HG03159 (cell line): ENCODE results near the gene ANAPC1.
"Not testable (repeated sequence)": the region's sequence is repeated elsewhere in the genome, so short reads cannot be mapped to it uniquely, and the experiment has no call there.

ENCODE experiments used
- ATAC-seq: cut with Tn5 transposase; IDR thresholded peaks from one replicate; pipeline ENCODE4 v1.9.1; 2021; ENCODE audit warnings: mild to moderate bottlenecking, moderate library complexity; ENCODE audit not compliant: unreplicated experiment

Gene ANAPC1

DNA sequence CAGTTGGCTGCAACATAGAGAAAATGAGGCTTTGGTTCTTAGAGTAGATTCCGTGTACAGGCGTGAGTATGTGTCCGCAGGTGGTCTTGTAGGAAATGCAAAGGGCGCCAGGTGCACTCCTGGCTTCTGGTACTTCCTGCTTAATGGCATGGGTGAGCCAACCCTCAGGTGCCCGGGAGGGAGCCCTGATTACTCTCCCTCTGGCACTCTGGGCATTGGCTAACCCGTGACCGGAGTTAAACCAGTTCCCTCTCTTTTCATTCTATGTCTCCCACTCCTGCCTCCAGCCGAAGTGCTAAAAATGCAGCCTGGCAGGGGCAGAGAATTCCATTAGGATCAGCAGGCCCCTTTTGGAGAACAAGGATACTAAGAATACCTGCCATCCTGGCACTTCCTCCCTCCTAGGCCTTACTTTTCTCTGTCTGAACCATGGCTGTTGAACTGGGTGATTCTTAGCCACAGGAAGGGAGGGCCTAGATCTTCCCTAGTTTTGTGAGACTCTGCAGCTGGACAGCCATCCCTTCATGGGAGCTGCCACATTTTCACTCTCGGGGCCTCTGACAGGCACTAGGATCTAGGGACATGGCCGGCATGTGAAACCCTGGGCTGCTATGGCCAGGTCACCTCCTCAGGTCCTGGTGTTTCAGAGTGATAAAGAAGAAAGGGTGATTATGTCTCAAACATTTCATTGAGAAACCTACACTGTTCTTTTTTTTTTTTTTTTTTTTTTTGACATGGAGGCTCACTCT lies 20.9 kb upstream of the ANAPC1 start:
- no peak for ATAC-seq

DNA sequence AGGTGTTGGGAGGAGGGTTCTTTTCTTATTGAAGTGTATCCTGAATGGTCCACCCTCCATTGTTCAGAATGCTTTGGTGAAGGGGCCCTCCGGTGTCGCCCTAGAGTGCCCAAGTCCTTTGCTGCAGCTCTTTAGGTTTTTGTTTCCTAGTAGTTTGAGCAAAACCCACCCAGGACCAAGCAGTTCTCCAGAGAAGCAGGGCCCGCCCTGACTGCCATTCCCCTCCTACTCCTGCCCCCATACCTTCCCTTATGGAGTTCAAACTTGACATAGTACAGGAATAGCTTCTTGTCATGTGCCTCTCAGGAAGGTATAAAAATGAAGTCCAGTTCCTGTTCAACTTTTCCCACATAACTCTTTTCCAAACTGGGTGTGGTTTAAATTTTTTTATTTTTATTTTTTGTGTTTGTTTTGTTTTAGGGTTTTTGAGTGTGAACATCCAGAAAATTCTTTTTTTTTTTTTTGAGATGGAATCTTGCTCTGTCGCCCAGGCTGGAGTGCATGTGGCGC lies 20.0 kb upstream of the ANAPC1 start:
- no peak for ATAC-seq

DNA sequence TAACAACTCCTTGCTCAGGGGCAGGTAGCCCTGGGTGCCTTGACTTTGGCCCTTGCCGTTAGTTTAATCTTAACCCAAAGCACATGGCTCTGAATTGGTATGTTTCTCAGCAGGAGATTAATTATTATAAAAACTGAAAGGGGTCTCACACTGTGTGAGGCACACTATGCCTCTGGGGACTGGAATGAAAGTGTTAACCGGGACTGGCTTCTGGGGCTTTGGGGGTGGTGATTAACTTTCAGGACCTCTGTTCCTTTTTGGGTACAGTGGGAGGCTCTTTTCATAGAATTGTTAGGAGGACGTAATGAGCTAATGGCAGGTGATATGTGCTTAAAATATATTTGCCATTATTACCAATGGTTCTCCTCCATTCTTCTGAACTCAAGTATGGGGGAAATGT lies 19.5 kb upstream of the ANAPC1 start:
- no peak for ATAC-seq

DNA sequence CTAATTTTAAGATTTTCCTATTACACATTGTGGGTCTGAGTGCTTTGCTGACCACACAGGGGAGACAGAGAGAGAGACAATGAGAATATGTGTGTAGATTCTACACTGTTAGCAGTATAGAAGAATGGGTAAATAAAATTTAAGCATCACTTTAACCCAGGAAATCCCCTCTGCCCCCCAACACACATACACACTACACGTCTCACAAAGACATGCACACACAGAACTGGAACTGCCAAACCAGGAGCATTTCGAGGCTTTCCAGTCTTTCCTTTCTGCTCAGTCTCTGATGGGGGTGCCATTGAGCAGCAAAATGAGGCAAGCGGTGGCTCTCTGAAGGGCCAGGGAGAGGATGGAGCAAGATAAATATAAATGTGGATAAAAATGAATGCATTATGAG lies 16.9 kb upstream of the ANAPC1 start:
- ATAC-seq, result no peak

DNA sequence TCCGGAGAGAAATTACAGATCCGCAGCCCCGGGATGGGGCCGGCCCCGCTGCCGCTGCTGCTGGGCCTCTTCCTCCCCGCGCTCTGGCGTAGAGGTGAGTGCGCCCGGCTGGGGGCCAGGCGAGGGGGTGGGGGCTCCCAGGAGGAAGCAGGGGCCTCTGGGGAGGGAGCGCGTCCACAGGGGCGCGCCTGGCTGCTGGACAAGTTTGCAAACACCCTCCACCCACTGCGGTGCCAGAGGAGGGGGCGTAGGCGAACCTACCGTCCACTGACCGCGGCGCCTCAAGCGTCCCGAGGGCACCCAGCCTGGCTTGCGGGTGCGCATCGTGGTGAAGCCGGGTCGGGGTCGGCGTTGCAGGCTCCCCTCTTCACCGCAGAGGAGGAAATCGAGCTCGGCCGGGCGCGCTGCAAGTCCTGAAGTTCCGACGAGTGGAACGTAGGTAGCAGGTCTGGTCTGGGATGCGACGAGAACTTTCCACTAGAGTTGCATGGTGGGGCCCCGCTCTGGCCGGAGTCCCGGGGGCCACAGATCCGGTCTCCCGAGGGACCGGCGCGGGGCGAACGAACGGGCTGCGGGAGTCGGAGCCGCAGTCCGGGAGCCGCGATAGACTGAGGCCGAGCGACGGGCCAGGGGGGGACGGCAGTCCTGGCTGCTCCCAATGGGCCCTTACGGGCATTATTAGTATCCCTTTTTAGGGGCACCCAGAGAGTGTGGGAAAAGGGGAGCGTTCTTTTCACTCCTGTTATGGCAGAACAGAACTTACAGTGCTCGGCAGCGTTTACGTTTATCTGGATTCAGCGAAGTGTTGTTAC lies 14.9 kb upstream of the ANAPC1 start:
- no peak for ATAC-seq

DNA sequence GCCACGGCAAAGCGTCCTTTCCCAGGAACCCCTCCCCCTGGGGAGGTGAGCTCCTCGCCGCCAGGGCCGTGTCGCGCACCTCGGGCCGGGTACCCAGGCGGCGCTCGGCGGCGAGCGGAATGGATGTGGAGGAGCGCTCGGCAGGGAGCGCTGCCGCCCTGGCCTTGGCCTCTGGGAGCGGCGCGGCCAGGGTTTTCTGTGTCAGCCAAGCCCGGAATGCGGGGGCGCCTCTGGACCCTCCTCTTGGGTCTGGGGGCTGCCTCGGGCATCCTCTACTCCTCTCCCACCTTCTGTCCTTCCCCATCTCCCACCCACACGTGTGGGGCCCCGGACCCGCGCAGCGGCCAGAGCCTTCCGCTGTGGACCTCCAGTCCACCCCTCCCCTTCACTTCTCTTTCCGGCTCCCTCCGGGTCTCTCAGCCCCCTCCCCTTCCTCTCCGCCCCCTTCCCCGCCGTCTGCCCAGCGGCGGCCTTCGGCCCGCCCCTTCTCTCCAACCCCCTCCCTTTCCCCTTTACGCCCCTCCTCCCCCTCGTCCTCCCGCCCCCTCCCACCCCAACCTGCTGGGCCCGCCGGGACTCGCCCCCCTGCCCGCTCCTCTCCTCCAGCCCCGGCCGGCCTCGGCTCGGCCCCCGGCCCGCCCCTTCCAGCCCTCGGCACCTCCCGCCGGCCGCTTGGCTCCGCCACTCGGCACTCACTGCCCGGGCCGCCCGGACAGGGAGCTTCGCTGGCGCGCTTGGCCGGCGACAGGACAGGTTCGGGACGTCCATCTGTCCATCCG lies 14.1 kb upstream of the ANAPC1 start, which contains the start of gene MERTK:
TSS of gene MERTK (plus strand) at position 684 of the 779 bp plus-strand sequence. CDS start 129 bp downstream, outside the sequence.
- peak; percentile 53 for ATAC-seq

DNA sequence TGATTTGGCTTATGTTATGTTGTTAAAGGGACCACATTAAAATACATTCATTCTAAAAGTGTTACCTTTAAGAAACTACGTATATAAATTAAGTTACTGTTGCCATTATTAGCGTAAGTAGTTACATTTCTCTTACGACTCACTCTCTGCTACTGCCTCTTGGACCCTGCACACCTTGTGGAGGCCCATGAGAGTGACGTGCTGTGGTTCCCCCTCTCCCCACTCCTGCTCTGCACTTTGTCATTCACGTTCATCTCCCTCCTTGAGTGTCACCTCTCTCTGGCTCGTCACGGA lies 13.6 kb upstream of the ANAPC1 start:
- peak; percentile 28 for ATAC-seq

DNA sequence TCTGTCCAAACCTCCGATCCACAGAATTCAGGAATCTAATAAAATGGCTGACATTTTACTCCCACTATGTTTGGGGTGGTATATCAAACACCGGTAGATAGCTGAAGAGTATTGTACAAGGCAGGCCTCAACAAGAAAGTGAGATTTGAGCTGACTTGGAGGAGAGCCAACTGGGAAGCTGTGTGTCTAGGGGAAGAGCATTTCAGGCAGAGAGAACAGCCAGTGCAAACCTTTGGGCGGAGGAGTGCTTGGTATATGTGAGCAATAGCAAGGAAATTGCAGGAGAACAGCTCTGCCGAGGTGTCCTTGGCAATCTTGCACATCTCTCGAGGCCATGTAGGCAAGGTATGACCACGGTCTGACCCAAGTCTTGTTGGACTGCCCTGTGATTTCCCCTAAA lies 12.6 kb upstream of the ANAPC1 start:
- ATAC-seq, result no peak

DNA sequence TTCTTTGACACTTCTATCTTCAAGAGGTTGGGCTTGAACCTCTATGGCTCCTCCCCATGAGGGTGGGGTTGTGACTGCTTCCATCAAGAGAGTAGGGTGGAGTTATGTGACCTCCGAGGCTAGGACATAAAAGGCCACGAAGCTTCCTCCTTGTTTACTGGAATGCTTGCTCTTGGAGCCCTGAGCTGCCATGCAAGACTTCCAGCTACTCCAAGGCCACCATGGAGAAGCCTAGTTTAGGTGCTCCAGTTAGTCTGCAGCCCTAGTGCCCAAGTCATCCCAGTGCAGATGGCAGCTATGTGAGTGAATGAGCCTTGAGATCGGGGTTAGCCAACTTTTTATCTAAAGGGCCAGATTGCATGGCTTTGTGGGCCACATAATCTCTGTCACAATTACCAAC lies 12.0 kb upstream of the ANAPC1 start:
- no peak for ATAC-seq

DNA sequence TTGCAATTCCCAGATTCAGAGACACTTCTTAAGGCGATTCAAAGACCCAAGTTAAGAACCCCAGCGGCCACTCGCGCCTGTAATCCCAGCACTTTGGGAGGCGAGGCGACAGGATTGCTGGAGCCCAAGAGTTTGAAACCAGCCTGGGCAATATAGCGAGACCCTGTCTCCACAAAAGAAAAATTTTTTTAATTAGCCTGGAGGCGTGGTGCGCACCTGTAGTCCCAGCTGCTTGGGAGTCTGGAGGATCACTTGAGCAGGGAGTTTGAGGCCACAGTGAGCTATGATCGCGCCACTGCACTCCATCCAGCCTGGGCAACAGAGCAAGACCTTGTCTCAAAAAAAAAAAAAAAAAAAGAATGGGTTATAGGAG lies 585 bp upstream of the ANAPC1 start:
- no peak for ATAC-seq

DNA sequence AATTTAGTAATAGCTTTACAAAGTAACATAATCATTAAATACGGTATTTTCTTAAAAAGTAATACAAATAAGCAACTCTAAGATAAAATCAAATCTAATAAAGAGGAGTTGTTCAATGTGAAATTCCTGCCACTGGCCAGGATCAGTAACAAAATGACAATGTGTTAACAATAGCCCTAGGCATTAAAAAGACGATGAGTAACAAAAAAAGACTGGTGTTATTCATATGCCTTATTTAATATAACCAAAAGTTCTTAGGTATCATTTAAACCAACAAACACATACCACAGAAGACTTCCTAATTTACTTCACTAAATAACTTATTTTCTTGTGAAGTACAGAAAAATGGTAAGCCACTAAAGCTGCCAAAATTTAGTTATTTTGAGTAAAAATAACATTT lies 11.2 kb downstream of the ANAPC1 start:
- ATAC-seq, result not testable (repeated sequence)

DNA sequence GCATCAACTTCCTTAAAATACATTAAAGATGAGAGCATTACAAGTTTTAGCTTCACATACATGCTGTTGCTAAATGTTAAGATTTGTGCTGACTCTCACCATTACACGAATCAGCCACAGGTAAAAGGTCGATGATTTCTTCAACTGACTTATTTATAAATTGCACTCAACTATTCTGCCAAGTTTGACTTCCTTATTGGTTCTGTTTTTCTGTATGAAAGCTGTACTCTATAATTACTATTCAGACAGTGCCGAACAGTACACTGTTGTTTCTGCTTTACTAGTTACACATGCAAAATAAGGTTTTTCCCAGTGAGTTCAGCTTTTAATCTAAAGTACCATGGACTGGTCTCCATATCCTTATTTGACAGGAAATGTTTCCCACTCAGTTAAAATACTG lies 18.9 kb downstream of the ANAPC1 start:
- not testable (repeated sequence) for ATAC-seq

DNA sequence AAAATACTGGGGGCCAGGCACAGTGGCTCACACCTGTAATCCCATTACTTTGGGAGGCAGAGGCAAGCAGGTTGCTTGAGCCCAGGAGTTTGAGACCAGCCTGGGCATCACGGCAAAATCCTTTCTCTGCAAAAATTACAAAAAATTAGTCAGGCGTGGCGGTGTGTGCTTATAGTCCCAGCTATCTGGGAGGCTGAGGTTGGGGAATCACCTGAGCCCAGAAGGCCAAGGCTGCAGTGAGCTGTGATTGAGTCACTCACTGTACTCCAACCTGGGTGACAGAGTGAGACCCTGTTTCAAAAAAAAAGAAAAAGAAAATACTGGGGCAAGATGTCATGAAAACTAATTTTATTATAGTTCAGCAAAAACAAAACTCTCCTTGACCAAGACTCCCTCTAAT lies 24.0 kb downstream of the ANAPC1 start:
- ATAC-seq, result not testable (repeated sequence)

DNA sequence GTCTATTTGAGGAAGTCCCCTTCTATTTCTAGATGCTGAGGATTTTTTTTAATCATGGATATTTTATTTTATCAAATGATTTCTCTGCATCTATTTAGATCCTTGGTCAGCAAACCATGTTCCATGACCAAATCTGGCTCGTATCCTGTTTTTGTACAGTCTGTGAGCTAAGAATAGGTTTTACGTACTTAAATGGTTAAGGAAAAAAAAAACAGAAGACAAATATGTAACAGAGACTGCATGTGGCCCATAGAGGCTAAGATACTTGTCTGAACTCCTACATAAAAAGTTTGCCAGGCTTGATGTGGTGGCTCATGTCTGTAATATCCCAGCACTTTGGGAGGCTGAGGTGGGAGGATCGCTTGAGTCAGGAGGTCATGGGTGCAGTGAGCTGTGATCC lies 31.4 kb downstream of the ANAPC1 start:
- ATAC-seq, result not testable (repeated sequence)

DNA sequence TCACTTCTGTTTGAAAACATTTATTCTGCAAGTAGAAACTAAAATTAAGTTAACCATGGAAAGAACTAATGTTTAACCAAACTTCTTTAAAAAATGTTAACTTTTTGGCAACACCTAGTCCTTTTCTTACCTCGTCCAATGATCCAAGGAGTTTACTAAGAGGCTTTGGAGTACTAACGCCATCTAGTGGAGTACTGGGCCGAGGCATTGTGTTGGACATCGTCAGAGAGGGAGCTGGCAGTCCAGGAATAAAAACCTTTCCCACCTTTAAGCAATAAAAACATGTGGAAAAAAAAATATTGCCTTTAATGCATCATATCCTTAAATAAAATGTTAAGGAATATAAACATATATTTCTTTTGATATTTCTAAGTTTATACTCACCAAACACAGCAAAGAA lies 33.3 kb downstream of the ANAPC1 start:
- not testable (repeated sequence) for ATAC-seq

DNA sequence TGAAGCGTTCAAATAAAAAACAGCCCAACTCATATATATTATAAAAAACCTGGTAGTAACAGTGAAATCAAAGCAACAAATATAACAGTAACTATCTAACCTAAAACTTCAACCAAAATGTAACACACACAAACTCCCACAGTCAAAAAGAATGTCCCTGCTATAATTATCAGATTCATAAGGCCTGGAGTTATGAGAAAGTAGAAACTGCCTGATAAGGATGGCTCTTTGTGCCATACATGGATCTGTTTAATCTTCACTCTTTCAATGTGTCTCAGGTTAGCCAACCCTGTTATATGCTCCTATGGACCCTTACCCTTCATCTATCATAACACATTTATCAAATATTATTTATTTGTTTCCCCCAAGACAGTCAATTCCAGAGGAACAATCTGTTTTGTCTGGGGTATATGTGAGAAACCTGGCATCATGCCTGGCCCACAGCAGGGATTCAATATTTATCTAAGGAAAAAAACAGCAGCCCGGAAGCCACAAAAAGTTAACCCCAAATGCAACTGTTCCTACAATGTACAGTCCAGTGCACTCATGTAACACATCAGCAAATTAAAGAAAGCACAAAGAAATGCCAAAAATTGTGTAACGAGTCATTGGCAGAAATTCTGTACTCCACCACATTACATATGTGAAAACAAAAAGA lies 44.2 kb downstream of the ANAPC1 start:
- not testable (repeated sequence) for ATAC-seq

DNA sequence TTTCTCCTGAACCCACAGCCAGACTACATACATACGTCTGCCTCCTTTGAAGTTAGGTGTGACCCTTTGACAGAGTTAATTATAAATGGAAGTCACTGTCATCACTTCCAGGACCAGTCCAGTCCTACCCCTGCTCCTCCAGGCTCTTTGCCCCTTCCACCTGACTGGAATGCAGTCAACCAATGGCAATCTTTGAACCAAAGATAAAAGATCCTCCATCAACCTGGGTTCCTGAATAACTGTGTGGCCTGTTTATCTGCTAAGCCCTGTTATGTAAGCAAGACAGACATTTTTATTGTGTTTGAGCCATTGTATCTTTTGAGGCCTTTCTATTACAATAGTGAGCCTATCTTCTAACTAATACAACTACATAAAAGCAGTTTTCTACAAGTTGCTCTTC lies 45.0 kb downstream of the ANAPC1 start:
- not testable (repeated sequence) for ATAC-seq

DNA sequence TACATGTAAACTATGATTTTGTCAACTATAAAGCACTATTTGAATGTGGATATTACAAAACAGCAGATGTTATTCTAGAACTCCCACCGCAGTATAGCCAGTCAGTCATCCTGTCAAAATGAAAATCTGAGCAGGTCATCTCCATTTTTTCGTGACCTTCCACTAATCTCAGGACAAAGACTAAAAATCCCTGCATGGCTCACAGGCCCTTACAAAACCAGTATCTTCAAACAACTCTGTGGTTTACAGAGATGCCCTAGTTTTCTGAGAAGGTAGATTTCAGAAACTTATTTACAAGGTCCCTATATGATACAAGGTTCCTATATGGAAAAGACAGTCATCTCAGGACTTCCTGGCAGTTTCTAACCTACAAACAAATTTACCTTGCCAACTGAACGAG lies 49.8 kb downstream of the ANAPC1 start:
- ATAC-seq, result not testable (repeated sequence)

DNA sequence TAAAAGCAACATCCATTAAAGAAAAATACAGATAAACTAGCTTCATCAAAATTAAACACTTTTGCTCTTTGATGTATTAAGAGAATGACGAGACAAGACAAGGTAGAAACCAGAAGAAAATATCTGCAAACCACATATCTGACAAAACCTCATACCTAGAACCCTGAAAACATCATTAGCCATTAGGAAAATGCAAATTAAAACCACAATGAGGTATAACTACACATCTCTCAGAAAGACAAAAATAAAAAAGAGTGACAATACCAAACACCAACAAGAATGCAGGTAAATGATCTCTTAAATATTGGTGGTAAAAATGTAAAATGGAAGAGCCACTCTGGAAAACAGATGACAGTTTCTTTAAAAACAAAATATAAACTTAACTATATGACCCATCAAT lies 53.5 kb downstream of the ANAPC1 start:
- not testable (repeated sequence) for ATAC-seq

DNA sequence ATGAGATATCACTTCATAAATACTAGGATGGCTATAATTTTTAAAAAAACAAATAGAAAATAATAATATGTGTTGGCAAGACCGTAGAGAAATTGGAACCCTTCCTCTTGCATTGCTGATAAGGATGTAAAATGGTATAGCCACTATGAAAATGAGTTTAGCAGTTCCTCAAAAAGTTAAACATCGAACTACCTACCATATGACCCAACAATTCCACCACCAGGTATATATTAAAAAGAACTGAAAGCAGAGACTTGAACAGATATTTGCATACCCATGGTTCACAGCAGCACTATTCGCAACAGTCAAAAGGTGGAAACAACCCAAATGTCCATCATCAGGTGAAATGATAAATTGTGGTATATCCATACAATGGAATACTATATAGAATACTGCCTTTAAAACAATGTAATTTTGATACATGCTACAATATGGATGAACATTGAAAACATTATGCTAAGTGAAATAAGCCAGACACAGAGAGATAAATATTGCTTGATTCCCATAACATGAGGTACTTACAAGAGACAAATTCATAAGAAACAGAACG lies 55.7 kb downstream of the ANAPC1 start:
- ATAC-seq, result not testable (repeated sequence)
